ENCODE measurements around the gene EEF1G.

EEF1G gene

GRCh38 chr11:62543680-62544444, 29.8 kb downstream of the EEF1G start:
- DNase-seq = no peak
- Histone ChIP-seq H3K9me2 (replicated peaks; ENCODE audit: insufficient read depth, low read length) (no peaks in the 10 kb centered on the region), H3K36me3 (replicated peaks; ENCODE audit: insufficient read depth, low read length) (no peaks in the 10 kb centered on the region), H2AFZ (ENCODE audit: low read length) (no peak overlapping the region), H3K4me3 (ENCODE audit: low read length) (peak overlapping the region; percentile 79; the same call in 1 of the 2 replicates), H3K27me3 (replicated peaks; ENCODE audit: insufficient read depth, low read length) (peaks cover 34% of the 10 kb centered on the region), H3K79me2 (ENCODE audit: low read length) (peaks cover 18% of the 10 kb centered on the region), H3F3A (ENCODE audit: insufficient read depth, low read length) (peaks cover 15% of the 10 kb centered on the region), H3K4me2 (ENCODE audit: low read depth, low read length) (peak overlapping the region; percentile 99; the same call in 1 of the 2 replicates), H3K9ac (ENCODE audit: low read length) (no peak overlapping the region), H3K4me1 (ENCODE audit: low read length) (peaks cover 54% of the 10 kb centered on the region), H3K27ac (ENCODE audit: low read length) (no peak overlapping the region), H4K20me1 (ENCODE audit: insufficient read depth, low read length) (no peaks in the 10 kb centered on the region), H3K9me3 (replicated peaks; ENCODE audit: insufficient read depth, low read length) (no peaks in the 10 kb centered on the region)
- TF ChIP-seq CTCF (IDR thresholded peaks at IDR 0.05; ENCODE audit: low read length) (no peak), EZH2phosphoT487 (IDR thresholded peaks at IDR 0.05; ENCODE audit: low read length) (no peak), EZH2 (optimal IDR thresholded peaks at IDR 0.05; ENCODE audit: low read depth, low read length) (no peak)

- H3K27me3 ChIP-seq (replicated peaks; ENCODE audit: insufficient read depth, low read length) = peaks cover 25% of the 10 kb centered on the region
- H3K79me2 ChIP-seq (ENCODE audit: low read length) = peaks cover 24% of the 10 kb centered on the region
- peak overlapping the region; percentile 63 for H3K4me2 ChIP-seq (ENCODE audit: low read depth, low read length)
- no peak for TF ChIP-seq EZH2phosphoT487 (IDR thresholded peaks at IDR 0.05; ENCODE audit: low read length)
- TF ChIP-seq EZH2 (optimal IDR thresholded peaks at IDR 0.05; ENCODE audit: low read depth, low read length) = no peak
- TF ChIP-seq CTCF (IDR thresholded peaks at IDR 0.05; ENCODE audit: low read length) = peak; percentile 96
- H3K9me3 ChIP-seq (replicated peaks; ENCODE audit: insufficient read depth, low read length) = no peaks in the 10 kb centered on the region
- H3K9ac ChIP-seq (ENCODE audit: low read length) = no peak overlapping the region; the same call in 1 of the 2 replicates
- no peak overlapping the region for H3K27ac ChIP-seq (ENCODE audit: low read length)
- peak overlapping the region; percentile 31; the same call in 1 of the 2 replicates for H2AFZ ChIP-seq (ENCODE audit: low read length)
- H3K9me2 ChIP-seq (replicated peaks; ENCODE audit: insufficient read depth, low read length) = no peaks in the 10 kb centered on the region
- peak; percentile 67 for DNase-seq
- H3K4me1 ChIP-seq (ENCODE audit: low read length) = peaks cover 60% of the 10 kb centered on the region
- peaks cover 15% of the 10 kb centered on the region for H3F3A ChIP-seq (ENCODE audit: insufficient read depth, low read length)
- H3K36me3 ChIP-seq (replicated peaks; ENCODE audit: insufficient read depth, low read length) = no peaks in the 10 kb centered on the region
- peak overlapping the region; percentile 18; the same call in 1 of the 2 replicates for H3K4me3 ChIP-seq (ENCODE audit: low read length)
- H4K20me1 ChIP-seq (ENCODE audit: insufficient read depth, low read length) = no peaks in the 10 kb centered on the region
Observed at GRCh38 chr11:62542750-62543567, 30.7 kb downstream of the EEF1G start.

GRCh38 chr11:62542111-62542745, 31.5 kb downstream of the EEF1G start:
- Histone ChIP-seq H3K4me3 (ENCODE audit: low read length) (no peak overlapping the region), H3F3A (ENCODE audit: insufficient read depth, low read length) (peaks cover 15% of the 10 kb centered on the region), H3K27ac (ENCODE audit: low read length) (peak overlapping the region; percentile 57; the same call in 1 of the 2 replicates), H3K27me3 (replicated peaks; ENCODE audit: insufficient read depth, low read length) (peaks cover 18% of the 10 kb centered on the region), H2AFZ (ENCODE audit: low read length) (no peak overlapping the region; the same call in 1 of the 2 replicates), H3K4me2 (ENCODE audit: low read depth, low read length) (peak overlapping the region; percentile 63; the same call in 1 of the 2 replicates), H3K9me2 (replicated peaks; ENCODE audit: insufficient read depth, low read length) (no peaks in the 10 kb centered on the region), H3K36me3 (replicated peaks; ENCODE audit: insufficient read depth, low read length) (no peaks in the 10 kb centered on the region), H3K9ac (ENCODE audit: low read length) (peak overlapping the region; percentile 6; the same call in 1 of the 2 replicates), H3K9me3 (replicated peaks; ENCODE audit: insufficient read depth, low read length) (no peaks in the 10 kb centered on the region), H3K79me2 (ENCODE audit: low read length) (peaks cover 24% of the 10 kb centered on the region), H4K20me1 (ENCODE audit: insufficient read depth, low read length) (no peaks in the 10 kb centered on the region), H3K4me1 (ENCODE audit: low read length) (peaks cover 60% of the 10 kb centered on the region)
- DNase-seq = no peak
- TF ChIP-seq EZH2phosphoT487 (IDR thresholded peaks at IDR 0.05; ENCODE audit: low read length) = no peak
